GM19324 (cell line): ENCODE results near the gene MSH5.
"Not testable (repeated sequence)": the region's sequence is repeated elsewhere in the genome, so short reads cannot be mapped to it uniquely, and the experiment has no call there.

ENCODE experiments used
- ATAC-seq: cut with Tn5 transposase; IDR thresholded peaks from one replicate; pipeline ENCODE4 v1.9.1; 2021; ENCODE audit warnings: mild to moderate bottlenecking, moderate library complexity; ENCODE audit not compliant: unreplicated experiment, low FRiP score

MSH5 gene

GRCh38 chr6:31776485-31776988 is 36.7 kb downstream of the MSH5 start:
- ATAC-seq = no peak

- peak; percentile 57 for ATAC-seq
Observed at GRCh38 chr6:31776989-31777666, 37.3 kb downstream of the MSH5 start, which contains the start of gene VWA7. Gene VWA7, minus strand, starts transcription at chr6:31777328. Its CDS starts 549 bp downstream, at chr6:31776779.

- ATAC-seq = no peak
Observed at GRCh38 chr6:31777667-31778050, 37.9 kb downstream of the MSH5 start.

- no peak for ATAC-seq
Observed at GRCh38 chr6:31778193-31778592, 38.4 kb downstream of the MSH5 start.

GRCh38 chr6:31778999-31779885 is 39.4 kb downstream of the MSH5 start:
- ATAC-seq = no peak

GRCh38 chr6:31779908-31780307 is 40.1 kb downstream of the MSH5 start:
- ATAC-seq = no peak

GRCh38 chr6:31780507-31781243 is 40.9 kb downstream of the MSH5 start:
- ATAC-seq = no peak

GRCh38 chr6:31781244-31782125 is 41.7 kb downstream of the MSH5 start:
- ATAC-seq = no peak

- ATAC-seq = no peak
Observed at GRCh38 chr6:31782126-31782855, 42.5 kb downstream of the MSH5 start.

- no peak for ATAC-seq
Observed at GRCh38 chr6:31784098-31784925, 44.5 kb downstream of the MSH5 start.

GRCh38 chr6:31785475-31785874 is 45.7 kb downstream of the MSH5 start:
- ATAC-seq = no peak

- no peak for ATAC-seq
Observed at GRCh38 chr6:31791324-31792089, 51.7 kb downstream of the MSH5 start.

GRCh38 chr6:31792090-31792374 is 52.2 kb downstream of the MSH5 start:
- ATAC-seq = no peak

- ATAC-seq = no peak
Observed at GRCh38 chr6:31792761-31793171, 53.0 kb downstream of the MSH5 start.

GRCh38 chr6:31793927-31794245 is 54.1 kb downstream of the MSH5 start:
- ATAC-seq = not testable (repeated sequence)

- no peak for ATAC-seq
Observed at GRCh38 chr6:31794294-31794865, 54.6 kb downstream of the MSH5 start.

GRCh38 chr6:31794866-31795615 is 55.2 kb downstream of the MSH5 start:
- ATAC-seq = no peak
